ENCODE data around the gene TNS4.

Gene TNS4

DNA sequence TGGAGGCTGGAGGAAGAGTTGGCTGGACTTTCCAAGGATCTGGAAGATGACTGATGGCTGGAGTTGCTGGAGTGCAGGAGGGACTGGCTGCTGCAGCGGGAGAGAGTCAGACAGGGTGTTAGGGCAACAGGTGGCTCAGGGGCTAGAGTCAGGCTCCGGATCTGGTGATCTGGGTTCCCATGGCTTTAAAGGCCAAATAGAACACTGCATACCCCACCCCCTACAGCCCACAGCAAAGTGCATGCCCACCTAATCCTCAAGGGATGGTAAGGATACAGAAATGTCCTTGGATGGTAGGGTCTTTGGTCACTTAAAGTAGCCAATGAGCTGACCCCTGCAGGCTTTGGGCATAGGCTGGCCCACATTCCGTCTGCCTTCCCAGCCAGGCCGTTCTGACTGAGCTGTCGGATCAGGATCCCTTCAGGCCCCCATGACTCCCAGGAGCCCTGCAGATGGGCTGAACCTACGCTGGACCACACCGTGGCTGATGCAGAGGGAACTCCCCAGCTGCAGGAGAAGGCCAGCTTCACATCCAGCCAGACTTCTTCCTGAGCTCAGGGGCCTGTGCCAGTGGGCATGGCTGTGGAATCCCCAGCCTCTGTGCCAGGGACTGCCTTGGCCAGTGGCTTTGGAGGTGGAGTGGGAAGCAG, 13.9 kb downstream of the TNS4 start:
- no peak for FAIRE-seq
- TF ChIP-seq POLR2A (IDR thresholded peaks at IDR 0.05; ENCODE audit: low read depth, low read length) (no peak), PAX5 (IDR thresholded peaks at IDR 0.05; ENCODE audit: insufficient read depth, low read length, severe bottlenecking) (no peak), POLR2AphosphoS5 (IDR thresholded peaks at IDR 0.05; ENCODE audit: low read depth, low read length) (no peak)
- DNase-seq (ENCODE audit: insufficient read length, low spot score): no peak

GRCh38 chr17:40486522-40487370, 14.7 kb downstream of the TNS4 start:
- TF ChIP-seq POLR2A (IDR thresholded peaks at IDR 0.05; ENCODE audit: low read depth, low read length) (no peak), POU2F2 (IDR thresholded peaks at IDR 0.05; ENCODE audit: low read depth, low read length) (no peak), TAF1 (IDR thresholded peaks at IDR 0.05; ENCODE audit: low read depth, low read length) (no peak), SPI1 (IDR thresholded peaks at IDR 0.05; ENCODE audit: low read depth, low read length) (no peak), POLR2AphosphoS5 (IDR thresholded peaks at IDR 0.05; ENCODE audit: low read depth, low read length) (no peak), PAX5 (IDR thresholded peaks at IDR 0.05; ENCODE audit: insufficient read depth, low read length, severe bottlenecking) (no peak)
- DNase-seq (ENCODE audit: insufficient read length, low spot score): no peak
- FAIRE-seq: no peak

- DNase-seq (ENCODE audit: insufficient read length, low spot score): no peak
- TF ChIP-seq POLR2A (IDR thresholded peaks at IDR 0.05; ENCODE audit: low read depth, low read length): no peak
Observed at GRCh38 chr17:40485851-40486521, 15.4 kb downstream of the TNS4 start.

GRCh38 chr17:40484973-40485530, 16.4 kb downstream of the TNS4 start:
- FAIRE-seq (no peak), DNase-seq (ENCODE audit: insufficient read length, low spot score) (no peak)
- TF ChIP-seq POLR2AphosphoS5 (IDR thresholded peaks at IDR 0.05; ENCODE audit: low read depth, low read length) (no peak), SPI1 (IDR thresholded peaks at IDR 0.05; ENCODE audit: low read depth, low read length) (no peak)

More at GRCh38 chr17:40485851-40486521, 15.4 kb downstream of the TNS4 start:
- FAIRE-seq: no peak

GRCh38 chr17:40484285-40484972, 17.0 kb downstream of the TNS4 start:
- FAIRE-seq: no peak
- DNase-seq (ENCODE audit: insufficient read length, low spot score): no peak
- TF ChIP-seq PAX5 (IDR thresholded peaks at IDR 0.05; ENCODE audit: insufficient read depth, low read length, severe bottlenecking): no peak
- TF ChIP-seq POU2F2 (IDR thresholded peaks at IDR 0.05; ENCODE audit: low read depth, low read length): no peak
- no peak for TF ChIP-seq TAF1 (IDR thresholded peaks at IDR 0.05; ENCODE audit: low read depth, low read length)
- TF ChIP-seq POLR2AphosphoS5 (IDR thresholded peaks at IDR 0.05; ENCODE audit: low read depth, low read length): no peak
- TF ChIP-seq SPI1 (IDR thresholded peaks at IDR 0.05; ENCODE audit: low read depth, low read length): no peak
- no peak for TF ChIP-seq POLR2A (IDR thresholded peaks at IDR 0.05; ENCODE audit: low read depth, low read length)

- FAIRE-seq (no peak), DNase-seq (ENCODE audit: insufficient read length, low spot score) (no peak)
- no peak for TF ChIP-seq PAX5 (IDR thresholded peaks at IDR 0.05; ENCODE audit: insufficient read depth, low read length, severe bottlenecking)
Observed at GRCh38 chr17:40483679-40484078, 17.7 kb downstream of the TNS4 start.

- no peak for DNase-seq (ENCODE audit: insufficient read length, low spot score)
- FAIRE-seq: no peak
- TF ChIP-seq SPI1 (IDR thresholded peaks at IDR 0.05; ENCODE audit: low read depth, low read length): no peak
- TF ChIP-seq POLR2A (IDR thresholded peaks at IDR 0.05; ENCODE audit: low read depth, low read length): no peak
Observed at GRCh38 chr17:40482722-40483121, 18.7 kb downstream of the TNS4 start.

GRCh38 chr17:40481106-40481505, 20.3 kb downstream of the TNS4 start:
- FAIRE-seq (no peak), DNase-seq (ENCODE audit: insufficient read length, low spot score) (no peak)
- TF ChIP-seq POLR2AphosphoS5 (IDR thresholded peaks at IDR 0.05; ENCODE audit: low read depth, low read length): no peak
- no peak for TF ChIP-seq SPI1 (IDR thresholded peaks at IDR 0.05; ENCODE audit: low read depth, low read length)
- no peak for TF ChIP-seq POU2F2 (IDR thresholded peaks at IDR 0.05; ENCODE audit: low read depth, low read length)
- no peak for TF ChIP-seq PAX5 (IDR thresholded peaks at IDR 0.05; ENCODE audit: insufficient read depth, low read length, severe bottlenecking)
- no peak for TF ChIP-seq POLR2A (IDR thresholded peaks at IDR 0.05; ENCODE audit: low read depth, low read length)
- TF ChIP-seq TAF1 (IDR thresholded peaks at IDR 0.05; ENCODE audit: low read depth, low read length): no peak

- TF ChIP-seq PAX5 (IDR thresholded peaks at IDR 0.05; ENCODE audit: insufficient read depth, low read length, severe bottlenecking) (no peak), TAF1 (IDR thresholded peaks at IDR 0.05; ENCODE audit: low read depth, low read length) (no peak), POLR2A (IDR thresholded peaks at IDR 0.05; ENCODE audit: low read depth, low read length) (no peak), SPI1 (IDR thresholded peaks at IDR 0.05; ENCODE audit: low read depth, low read length) (no peak), POLR2AphosphoS5 (IDR thresholded peaks at IDR 0.05; ENCODE audit: low read depth, low read length) (no peak), POU2F2 (IDR thresholded peaks at IDR 0.05; ENCODE audit: low read depth, low read length) (no peak)
- FAIRE-seq: peak; percentile 91
- DNase-seq (ENCODE audit: insufficient read length, low spot score): no peak
Observed at GRCh38 chr17:40480501-40481003, 20.9 kb downstream of the TNS4 start.

Data from GM12891 (cell line).